Choroid plexus epithelial cell (primary cell): ENCODE results near the gene SMYD5.

Experiments used
- DNase-seq: peaks from one replicate; pipeline ENCODE4 v3.0.0-alpha.2; 2010; ENCODE audit warnings: low read depth
- H3K4me3 ChIP-seq: 2 replicates; pipeline ENCODE4 v1.5.1; 2011; ENCODE audit warnings: low read depth, mild to moderate bottlenecking, control low read depth, low read length, moderate library complexity
- TF ChIP-seq, protein P1 (sequence below): conservative IDR thresholded peaks from 2 replicates; pipeline ENCODE4 v1.5.1; 2011; ENCODE audit warnings: low read depth, mild to moderate bottlenecking, control low read depth, inconsistent platforms, low read length, moderate library complexity

SMYD5 gene

DNA sequence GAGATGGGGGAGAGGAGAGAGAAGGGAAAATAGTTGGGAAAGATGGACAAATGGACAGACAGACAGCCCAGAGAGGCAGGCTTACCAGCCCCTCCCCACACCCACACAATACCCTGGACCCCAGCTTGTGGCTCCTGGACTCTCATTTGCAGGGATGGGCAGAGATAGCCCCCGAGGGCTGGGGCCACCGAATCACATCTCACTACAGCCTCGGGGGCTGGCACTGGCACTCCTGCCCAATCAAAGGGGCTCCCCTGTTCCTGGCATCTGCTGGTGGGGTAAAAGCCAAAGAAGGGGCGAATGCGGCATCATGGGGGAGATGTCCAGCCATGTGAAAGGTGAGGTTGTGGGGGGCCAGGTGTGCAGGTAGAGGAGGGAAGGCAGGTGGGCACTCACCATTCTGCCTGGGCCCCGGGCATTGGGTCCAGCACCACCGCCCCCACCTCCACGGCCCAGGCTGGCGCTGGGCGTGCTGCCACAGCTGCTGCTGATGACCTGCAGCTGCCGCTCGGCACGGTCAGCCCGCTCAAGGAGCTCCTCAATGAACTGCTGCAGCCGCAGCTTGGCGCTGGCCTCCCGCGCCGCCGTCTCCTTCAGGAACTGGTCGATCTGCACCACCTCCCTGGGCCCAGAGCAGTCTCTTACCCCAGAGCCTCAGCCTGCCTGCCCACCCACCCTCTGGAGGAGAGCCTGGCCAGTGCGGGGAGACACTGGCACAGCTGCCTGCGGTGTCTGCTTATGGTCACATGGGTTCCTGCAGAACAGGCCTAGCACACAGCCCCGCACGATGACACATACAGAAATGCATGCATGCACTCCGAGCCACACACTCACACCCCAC is 52.2 kb downstream of the SMYD5 start:
- DNase-seq: no peak
- TF ChIP-seq, protein P1, sequence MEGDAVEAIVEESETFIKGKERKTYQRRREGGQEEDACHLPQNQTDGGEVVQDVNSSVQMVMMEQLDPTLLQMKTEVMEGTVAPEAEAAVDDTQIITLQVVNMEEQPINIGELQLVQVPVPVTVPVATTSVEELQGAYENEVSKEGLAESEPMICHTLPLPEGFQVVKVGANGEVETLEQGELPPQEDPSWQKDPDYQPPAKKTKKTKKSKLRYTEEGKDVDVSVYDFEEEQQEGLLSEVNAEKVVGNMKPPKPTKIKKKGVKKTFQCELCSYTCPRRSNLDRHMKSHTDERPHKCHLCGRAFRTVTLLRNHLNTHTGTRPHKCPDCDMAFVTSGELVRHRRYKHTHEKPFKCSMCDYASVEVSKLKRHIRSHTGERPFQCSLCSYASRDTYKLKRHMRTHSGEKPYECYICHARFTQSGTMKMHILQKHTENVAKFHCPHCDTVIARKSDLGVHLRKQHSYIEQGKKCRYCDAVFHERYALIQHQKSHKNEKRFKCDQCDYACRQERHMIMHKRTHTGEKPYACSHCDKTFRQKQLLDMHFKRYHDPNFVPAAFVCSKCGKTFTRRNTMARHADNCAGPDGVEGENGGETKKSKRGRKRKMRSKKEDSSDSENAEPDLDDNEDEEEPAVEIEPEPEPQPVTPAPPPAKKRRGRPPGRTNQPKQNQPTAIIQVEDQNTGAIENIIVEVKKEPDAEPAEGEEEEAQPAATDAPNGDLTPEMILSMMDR: no peak
- no peak overlapping the region for H3K4me3 ChIP-seq

DNA sequence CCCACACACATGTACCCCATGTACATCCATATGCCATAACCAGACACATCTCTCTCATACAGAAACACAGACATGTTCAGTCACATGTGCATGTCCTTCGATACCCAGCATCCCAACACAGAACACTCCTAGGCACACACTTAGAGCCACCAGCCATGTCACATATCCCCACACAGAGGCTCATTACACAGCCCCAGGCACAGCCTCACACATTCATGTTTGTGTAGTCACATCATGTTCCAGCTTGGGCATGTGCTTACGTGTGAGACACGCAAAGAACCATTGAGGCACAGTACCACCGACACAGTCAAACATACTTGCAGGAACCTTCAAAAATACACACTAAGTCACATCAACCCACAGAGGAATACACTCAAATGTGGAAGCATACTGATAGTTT is 53.0 kb downstream of the SMYD5 start:
- no peak overlapping the region for H3K4me3 ChIP-seq
- DNase-seq: no peak
- TF ChIP-seq, protein P1: no peak

DNA sequence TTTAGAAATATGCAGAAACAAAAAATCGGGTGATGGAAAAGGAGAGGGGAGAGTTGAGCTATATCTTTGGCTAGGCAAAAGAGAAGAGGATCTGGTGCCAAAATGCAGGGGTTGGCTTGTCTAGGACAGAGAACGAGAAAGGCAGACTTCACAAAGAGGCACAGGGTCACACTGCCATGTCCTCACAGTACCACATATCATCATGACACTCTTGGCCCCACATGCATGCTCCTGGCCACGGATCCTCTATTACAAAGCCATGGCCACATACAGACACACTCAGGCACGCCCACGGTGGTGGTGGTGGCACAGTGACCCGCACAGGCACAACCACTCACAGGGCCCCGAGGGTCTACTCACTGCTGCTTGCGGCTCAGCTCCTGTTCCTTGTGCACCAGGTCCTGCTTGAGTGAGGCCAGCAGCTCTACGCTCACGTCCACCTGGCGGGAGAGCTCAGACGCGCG is 54.4 kb downstream of the SMYD5 start:
- no peak overlapping the region for H3K4me3 ChIP-seq
- TF ChIP-seq, protein P1: no peak
- DNase-seq: no peak

DNA sequence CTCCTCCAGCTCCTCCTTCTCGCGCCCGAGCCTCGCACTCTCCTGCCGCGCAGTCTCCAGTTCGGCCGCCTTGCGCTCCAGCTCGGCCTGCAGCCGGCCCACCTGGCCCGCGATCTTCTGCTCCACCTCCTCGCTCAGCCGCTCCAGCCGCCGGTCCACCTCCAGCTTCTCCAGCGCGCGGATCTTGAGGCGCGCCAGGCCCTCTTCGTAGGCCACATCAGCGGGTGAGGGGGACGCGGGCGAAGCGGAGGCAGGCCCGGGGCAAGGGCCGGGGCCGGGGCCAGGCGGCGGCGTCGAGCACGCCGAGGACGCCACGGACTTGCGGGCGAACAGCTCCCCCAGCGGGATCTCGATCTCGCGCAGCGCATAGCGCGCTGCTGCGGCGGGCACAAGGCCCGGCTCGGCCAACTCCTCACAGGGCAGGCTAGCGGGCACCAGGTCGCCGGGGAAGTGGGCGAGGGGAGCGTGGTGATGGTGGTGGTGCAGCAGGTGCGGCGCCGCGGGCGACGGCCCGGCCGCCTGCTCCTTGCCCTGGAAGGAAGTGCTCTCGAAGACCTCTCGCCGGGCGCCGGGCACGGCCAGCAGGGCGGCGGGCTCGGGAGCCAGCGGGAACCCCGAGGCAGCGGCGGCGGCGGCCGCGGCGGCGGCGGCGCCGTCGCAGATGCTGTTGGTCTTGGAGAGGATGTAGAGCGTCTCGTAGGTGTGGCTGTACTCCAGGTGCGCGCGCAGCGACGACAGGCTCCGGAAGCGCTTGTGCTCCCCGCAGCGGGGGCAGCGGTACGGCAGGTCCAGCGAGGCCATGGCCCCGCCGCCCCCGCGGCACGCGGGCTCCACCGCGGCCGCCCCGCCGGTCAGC is 55.0 kb downstream of the SMYD5 start:
- TF ChIP-seq, protein P1: peak; percentile 11
- DNase-seq: peak; percentile 13
- peak overlapping the region; percentile 10 for H3K4me3 ChIP-seq

DNA sequence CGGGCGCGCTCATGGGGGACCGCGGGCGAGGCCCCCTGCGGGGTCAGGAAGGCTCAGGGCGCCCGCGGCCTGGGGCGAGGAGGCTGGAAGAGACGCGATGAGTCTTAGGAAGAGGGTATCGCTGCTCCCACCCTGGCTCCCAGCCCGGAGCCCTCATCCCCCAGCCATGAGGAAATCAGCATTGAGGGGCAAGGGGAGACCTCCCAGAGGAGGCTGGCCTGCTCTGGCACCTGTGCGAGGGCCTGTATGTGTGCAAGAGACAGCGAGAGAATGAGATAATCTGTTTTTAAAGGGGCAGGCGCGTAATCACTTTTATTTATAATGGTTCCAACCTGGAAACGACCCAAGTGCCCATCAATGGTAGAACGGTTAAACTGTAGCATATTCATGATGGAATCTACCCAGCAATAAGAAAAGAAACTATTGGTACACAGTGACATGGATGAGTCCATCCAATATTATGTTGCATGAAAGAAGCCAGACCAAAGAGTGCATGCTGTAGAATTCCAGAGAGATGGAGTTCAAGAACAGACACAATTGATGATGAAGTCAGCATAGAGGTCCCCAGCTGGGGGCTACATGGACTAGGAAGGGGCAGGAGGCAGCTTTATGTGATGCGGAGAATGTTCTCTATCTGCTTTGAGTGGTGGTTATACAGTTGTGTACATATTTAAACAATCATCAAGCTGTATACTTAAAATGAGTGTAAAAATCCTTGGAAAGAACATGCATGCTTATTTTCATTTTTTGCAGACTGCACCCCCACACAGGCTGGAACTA is 55.8 kb downstream of the SMYD5 start:
- TF ChIP-seq, protein P1: no peak
- H3K4me3 ChIP-seq: no peak overlapping the region
- DNase-seq: no peak

DNA sequence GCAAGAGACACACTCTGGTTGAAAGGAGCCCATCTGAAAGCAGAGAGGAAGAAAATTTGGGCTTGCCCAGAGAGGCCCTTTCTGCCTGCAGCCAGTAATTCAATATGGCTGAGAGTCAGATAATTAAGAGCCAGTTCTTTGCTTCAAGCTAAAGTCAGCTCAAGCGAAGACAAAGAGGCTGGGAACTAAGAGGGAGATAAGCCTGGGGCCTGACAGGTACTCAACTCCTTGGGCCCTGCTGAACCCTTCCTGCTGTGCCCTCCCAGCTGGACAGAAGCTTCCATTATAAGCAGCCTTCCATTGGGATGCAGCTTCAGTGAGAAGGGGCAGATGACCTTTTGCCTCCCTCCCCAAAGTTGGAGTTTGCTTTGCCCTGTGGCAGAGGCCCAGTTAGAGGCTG is 58.2 kb downstream of the SMYD5 start:
- H3K4me3 ChIP-seq: no peak overlapping the region
- DNase-seq: no peak
- TF ChIP-seq, protein P1: no peak
